ENCODE data around the gene EVI2A. TPM values are rescaled to one million over a fixed set of nuclear protein-coding genes. Genes with fewer than 3 reads are reported as not detected.
"Not testable (repeated sequence)": the region's sequence is repeated elsewhere in the genome, so short reads cannot be mapped to it uniquely, and the experiment has no call there.

EVI2A gene
- total RNA-seq, 1 donor from 2014 or later, result 20.7 TPM

DNA sequence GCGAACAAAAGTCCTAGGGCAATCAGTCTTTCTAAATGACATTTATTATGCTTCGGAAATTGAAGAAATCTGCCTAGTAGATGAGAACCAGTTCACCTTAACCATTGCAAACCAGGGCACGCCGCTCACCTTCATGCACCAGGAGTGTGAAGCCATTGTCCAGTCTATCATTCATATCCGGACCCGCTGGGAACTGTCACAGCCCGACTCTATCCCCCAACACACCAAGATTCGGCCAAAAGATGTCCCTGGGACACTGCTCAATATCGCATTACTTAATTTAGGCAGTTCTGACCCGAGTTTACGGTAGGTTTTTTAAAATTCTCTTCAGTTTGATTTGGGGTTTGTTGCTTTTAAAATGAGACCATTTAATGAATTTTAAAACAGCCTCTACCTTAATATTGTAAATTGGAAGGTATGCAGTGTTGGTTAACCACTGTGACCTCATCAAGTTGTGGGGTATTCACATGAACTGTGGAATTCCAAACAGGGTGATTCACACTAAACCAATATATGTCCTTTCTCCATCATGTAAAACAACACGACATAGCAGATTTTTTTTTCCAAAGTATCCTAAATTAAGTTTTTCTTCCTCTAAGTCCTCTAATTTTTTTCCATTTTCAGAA is 6.2 kb upstream of the EVI2A start:
- no peak overlapping the region for H3K4me3 Mint-ChIP-seq (ENCODE audit: low read depth)
- no peak for DNase-seq (ENCODE audit: low spot score)
- peaks cover 21% of the 10 kb centered on the region for H3K36me3 Mint-ChIP-seq (ENCODE audit: low read depth)
- H3K27me3 Mint-ChIP-seq (ENCODE audit: low read depth), result no peaks in the 10 kb centered on the region
- H3K4me1 Mint-ChIP-seq (ENCODE audit: low read depth), result peaks cover 33% of the 10 kb centered on the region
- no peaks in the 10 kb centered on the region for H3K9me3 Mint-ChIP-seq
- intact Hi-C loops (cut with micrococcal nuclease), result loop anchor here (10.0 kb wide), 1 partner anchor 233 kb away; the partner anchor contains the start of gene NF1
- peak overlapping the region; percentile 34 for H3K27ac Mint-ChIP-seq

DNA sequence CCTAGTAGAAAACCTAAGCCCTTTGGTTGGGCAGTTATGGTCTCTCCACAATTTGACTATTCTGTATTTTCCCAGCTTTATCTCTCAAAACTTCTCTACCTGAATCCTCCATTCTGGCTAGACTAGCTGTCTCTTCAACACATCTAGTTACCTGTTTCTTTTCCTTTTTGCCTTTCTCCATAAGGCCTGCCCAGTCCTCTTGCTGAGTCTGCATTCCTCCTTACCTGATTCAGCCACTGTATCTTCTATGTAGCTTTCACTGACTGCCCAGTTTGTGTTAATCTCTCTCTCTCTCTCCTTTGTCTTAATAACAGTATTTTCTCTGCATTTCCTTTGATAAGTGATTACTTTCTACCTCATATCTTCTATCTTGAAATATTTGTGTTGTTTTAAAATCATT is 2.1 kb upstream of the EVI2A start:
- Mint-ChIP-seq H3K36me3 (ENCODE audit: low read depth) (peaks cover 26% of the 10 kb centered on the region), H3K4me1 (ENCODE audit: low read depth) (peaks cover 30% of the 10 kb centered on the region), H3K9me3 (no peaks in the 10 kb centered on the region), H3K27me3 (ENCODE audit: low read depth) (no peaks in the 10 kb centered on the region), H3K27ac (peak overlapping the region; percentile 56), H3K4me3 (ENCODE audit: low read depth) (no peak overlapping the region)
- DNase-seq (ENCODE audit: low spot score), result no peak
- intact Hi-C loops (cut with micrococcal nuclease), result loop anchor here (10.0 kb wide), 1 partner anchor 229 kb away; the partner anchor contains the start of gene NF1

DNA sequence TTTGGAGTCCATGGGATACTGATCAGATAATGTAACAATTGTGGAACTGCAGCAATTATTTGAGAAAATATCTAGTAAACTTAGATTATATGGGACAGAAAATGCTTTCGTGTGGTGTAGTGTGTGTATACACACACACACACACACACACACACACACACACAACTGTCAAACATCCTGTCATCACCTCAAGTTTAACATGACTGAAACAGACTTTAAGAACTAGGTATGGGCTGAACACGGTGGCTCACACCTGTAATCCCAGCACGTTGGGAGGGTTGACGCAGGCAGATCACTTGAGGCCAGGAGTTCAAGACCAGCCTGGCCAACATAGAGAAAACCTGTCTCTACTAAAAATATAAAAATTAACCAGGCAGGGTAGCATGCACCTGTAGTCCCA is 544 bp upstream of the EVI2A start:
- Mint-ChIP-seq H3K36me3 (ENCODE audit: low read depth) (peaks cover 29% of the 10 kb centered on the region), H3K9me3 (no peaks in the 10 kb centered on the region), H3K4me3 (ENCODE audit: low read depth) (peak overlapping the region; percentile 83), H3K27me3 (ENCODE audit: low read depth) (no peaks in the 10 kb centered on the region), H3K27ac (peak overlapping the region; percentile 96), H3K4me1 (ENCODE audit: low read depth) (peaks cover 29% of the 10 kb centered on the region)
- no peak for DNase-seq (ENCODE audit: low spot score)
- intact Hi-C loops (cut with micrococcal nuclease), result loop anchor here (1.0 to 10.0 kb wide), 2 partner anchors 14 to 227 kb away; partner anchors contain the start of gene NF1

DNA sequence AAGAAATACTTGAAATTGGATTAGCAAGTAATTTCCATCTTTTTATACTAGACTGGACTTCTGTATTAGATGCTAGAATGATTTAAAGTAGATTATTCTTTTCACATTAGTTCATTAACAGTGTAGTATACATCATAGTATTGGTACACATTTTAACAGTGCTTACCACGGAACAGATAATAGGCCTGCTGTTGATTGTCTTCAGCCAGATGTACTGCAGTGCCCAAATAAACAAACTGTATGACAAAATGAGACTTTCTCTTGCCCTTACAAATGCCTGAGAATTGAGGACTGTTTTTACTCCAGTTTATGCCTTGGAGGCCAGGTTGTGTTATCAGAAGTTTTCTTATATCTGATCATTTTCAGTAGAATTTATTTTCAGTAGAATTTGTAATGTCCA is 631 bp downstream of the EVI2A start:
- DNase-seq (ENCODE audit: low spot score), result no peak
- peak overlapping the region; percentile 96 for H3K27ac Mint-ChIP-seq
- intact Hi-C loops (cut with micrococcal nuclease), result loop anchor here (1.0 to 10.0 kb wide), 2 partner anchors 12 to 226 kb away; partner anchors contain the start of gene NF1
- no peaks in the 10 kb centered on the region for H3K27me3 Mint-ChIP-seq (ENCODE audit: low read depth)
- H3K4me1 Mint-ChIP-seq (ENCODE audit: low read depth), result peaks cover 40% of the 10 kb centered on the region
- no peaks in the 10 kb centered on the region for H3K9me3 Mint-ChIP-seq
- H3K4me3 Mint-ChIP-seq (ENCODE audit: low read depth), result peak overlapping the region; percentile 83
- H3K36me3 Mint-ChIP-seq (ENCODE audit: low read depth), result peaks cover 32% of the 10 kb centered on the region

DNA sequence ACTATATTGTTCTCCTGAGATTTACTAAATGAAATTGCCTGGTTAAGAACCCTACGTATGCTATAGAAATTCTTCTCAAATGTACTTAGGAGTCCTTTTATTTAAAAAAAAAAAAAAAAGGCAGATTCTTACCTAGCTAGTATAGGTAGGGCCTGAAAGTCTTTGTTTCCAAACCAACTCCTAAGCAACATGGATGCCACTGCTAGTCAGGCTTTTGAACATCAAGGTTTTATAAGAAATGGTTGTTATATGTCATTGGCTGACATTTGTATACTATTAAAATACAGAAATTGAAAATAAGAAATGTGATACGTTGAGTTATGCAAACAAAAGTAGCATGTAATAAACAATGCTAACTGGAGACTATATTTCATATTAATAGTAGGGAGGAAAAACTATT is 1.2 kb downstream of the EVI2A start:
- H3K27ac Mint-ChIP-seq, result peak overlapping the region; percentile 96
- intact Hi-C loops (cut with micrococcal nuclease), result loop anchor here (10.0 kb wide), 1 partner anchor 225 kb away; the partner anchor contains the start of gene NF1
- DNase-seq (ENCODE audit: low spot score), result no peak
- H3K36me3 Mint-ChIP-seq (ENCODE audit: low read depth), result peaks cover 32% of the 10 kb centered on the region
- H3K9me3 Mint-ChIP-seq, result no peaks in the 10 kb centered on the region
- no peaks in the 10 kb centered on the region for H3K27me3 Mint-ChIP-seq (ENCODE audit: low read depth)
- peaks cover 42% of the 10 kb centered on the region for H3K4me1 Mint-ChIP-seq (ENCODE audit: low read depth)
- peak overlapping the region; percentile 83 for H3K4me3 Mint-ChIP-seq (ENCODE audit: low read depth)

DNA sequence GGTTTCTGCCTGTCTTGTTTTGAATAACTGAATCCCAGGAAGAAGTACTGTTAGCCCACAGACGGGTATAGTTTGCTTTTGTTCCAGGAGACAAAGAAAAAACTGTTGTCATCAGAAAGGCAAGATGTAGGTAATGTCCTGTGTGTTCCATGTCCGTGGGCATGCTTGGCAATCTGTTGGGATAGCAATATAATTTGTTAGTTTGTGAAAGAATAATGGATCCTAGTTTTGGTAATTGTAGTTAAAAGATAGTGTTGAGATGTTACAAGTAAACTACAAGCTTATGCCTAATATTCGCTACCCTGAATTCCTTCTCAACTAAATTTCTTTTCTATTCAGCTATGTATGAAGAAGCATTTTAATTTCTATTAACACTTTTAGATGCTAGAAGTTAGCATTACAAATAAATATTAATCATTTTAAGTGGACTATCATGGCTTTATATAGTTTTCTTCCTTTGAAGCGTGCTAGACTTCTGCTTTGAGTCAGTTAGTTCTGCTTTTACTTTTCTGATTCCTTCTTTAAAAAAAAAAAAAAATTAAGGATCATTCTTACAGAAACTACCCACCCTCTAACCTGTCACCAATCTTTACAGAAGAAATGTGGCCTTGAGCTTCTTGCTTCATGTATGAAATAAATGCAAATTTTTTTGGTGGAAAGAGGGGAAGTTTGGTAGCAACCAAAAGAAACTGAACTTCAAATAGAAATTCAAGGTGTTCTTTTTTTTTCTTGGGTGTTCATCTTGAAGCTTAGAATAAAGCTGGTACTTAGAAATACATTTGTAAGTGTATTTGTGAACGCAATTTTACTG is 2.4 kb downstream of the EVI2A start:
- Mint-ChIP-seq H3K36me3 (ENCODE audit: low read depth) (peaks cover 40% of the 10 kb centered on the region), H3K4me3 (ENCODE audit: low read depth) (peak overlapping the region; percentile 77), H3K27ac (peak overlapping the region; percentile 90), H3K4me1 (ENCODE audit: low read depth) (peaks cover 51% of the 10 kb centered on the region), H3K9me3 (no peaks in the 10 kb centered on the region), H3K27me3 (ENCODE audit: low read depth) (no peaks in the 10 kb centered on the region)
- intact Hi-C loops (cut with micrococcal nuclease), result no loop called here
- DNase-seq (ENCODE audit: low spot score), result no peak

DNA sequence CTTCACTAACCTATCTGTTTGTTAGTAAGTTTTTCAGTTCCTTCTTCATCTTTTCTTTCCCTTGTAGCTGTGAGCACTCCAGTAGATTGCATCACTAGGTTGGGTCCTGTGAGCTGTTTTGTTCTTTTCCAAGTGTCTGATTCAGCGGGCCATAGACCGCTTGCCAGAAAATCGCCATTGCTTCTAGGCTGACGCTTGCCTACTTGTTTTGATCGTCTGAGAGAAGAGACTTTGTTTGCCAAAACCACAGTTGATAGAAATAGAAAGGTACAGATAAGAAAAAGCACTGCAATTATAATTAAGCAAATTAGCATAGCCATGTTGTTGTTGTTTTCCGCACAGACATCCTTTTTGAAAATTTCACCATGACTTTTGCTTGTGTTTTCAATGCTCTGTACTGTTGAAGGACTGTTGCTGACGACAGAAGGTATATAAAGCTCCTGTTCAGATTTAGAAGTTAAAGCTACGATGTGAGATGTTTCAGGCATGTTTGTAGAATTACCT is 3.1 kb downstream of the EVI2A start:
- no peaks in the 10 kb centered on the region for H3K9me3 Mint-ChIP-seq
- peaks cover 46% of the 10 kb centered on the region for H3K4me1 Mint-ChIP-seq (ENCODE audit: low read depth)
- no peaks in the 10 kb centered on the region for H3K27me3 Mint-ChIP-seq (ENCODE audit: low read depth)
- H3K4me3 Mint-ChIP-seq (ENCODE audit: low read depth), result peak overlapping the region; percentile 77
- peak overlapping the region; percentile 90 for H3K27ac Mint-ChIP-seq
- peaks cover 40% of the 10 kb centered on the region for H3K36me3 Mint-ChIP-seq (ENCODE audit: low read depth)
- intact Hi-C loops (cut with micrococcal nuclease), result no loop called here
- DNase-seq (ENCODE audit: low spot score), result peak; percentile 39

DNA sequence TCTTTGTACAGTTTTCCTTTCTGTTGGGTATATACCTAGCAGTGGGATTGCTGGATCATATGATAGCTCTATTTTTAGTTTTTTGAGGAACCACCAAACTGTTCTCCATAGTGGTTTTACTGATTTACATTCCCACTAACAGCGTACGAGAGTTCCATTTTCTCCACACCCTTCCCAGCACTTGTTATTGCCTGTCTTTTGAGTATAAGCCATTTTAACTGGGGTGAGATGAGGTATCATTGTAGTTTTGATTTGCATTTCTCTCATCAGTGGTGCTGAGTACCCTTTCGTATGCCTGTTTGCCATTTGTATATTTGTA is 6.7 kb downstream of the EVI2A start:
- Mint-ChIP-seq H3K4me1 (ENCODE audit: low read depth) (peaks cover 49% of the 10 kb centered on the region), H3K27me3 (ENCODE audit: low read depth) (no peaks in the 10 kb centered on the region), H3K9me3 (no peaks in the 10 kb centered on the region), H3K36me3 (ENCODE audit: low read depth) (peaks cover 48% of the 10 kb centered on the region), H3K4me3 (ENCODE audit: low read depth) (peak overlapping the region; percentile 49), H3K27ac (peak overlapping the region; percentile 83)
- intact Hi-C loops (cut with micrococcal nuclease), result loop anchor here (5.0 kb wide), 3 partner anchors 178 to 492 kb away; partner anchors contain the start of gene CRLF3
- DNase-seq (ENCODE audit: low spot score), result no peak

DNA sequence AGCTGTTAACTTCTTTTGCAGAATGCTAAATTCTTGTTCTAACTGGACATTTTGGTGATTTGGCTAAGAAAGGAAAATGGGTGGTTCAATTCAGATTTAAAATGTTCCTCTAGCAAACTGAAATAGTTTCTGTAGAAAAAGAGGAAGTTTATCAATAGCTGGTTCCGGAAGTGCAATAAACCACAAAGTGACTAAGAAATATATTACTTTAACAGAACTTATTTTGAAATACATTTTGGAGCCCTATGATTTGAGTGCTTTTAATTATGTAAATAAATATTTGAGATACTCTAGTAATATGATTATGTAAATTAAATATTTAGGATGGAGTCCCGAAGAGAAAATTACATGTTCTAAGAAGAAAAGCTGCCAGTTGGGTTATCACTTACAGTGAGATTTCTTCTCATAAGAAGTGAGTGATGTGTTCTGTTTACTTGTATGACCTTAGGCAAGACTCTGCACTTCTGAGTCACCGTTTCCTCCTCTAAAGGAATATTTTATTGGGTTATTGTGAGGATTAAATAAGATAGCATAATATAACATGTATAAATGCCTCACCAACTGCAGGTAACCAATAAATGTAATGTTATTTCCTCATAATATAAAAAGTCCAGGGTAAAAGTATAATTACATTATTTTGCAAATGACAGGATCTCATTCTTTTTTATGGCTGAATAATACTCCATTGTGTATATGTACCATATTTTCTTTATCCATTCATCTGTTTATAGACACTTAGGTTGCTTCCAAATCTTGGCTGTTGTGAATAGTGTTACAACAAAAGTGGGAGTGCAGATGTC is 7.2 kb downstream of the EVI2A start, which contains the start of gene EVI2B:
Gene EVI2B (minus strand): TSS at position 73 of the 800 bp plus-strand sequence. CDS start 8,445 bp downstream, outside the sequence.
- Mint-ChIP-seq H3K36me3 (ENCODE audit: low read depth) (peaks cover 48% of the 10 kb centered on the region), H3K4me1 (ENCODE audit: low read depth) (peaks cover 51% of the 10 kb centered on the region), H3K4me3 (ENCODE audit: low read depth) (peak within 1 kb of the TSS; percentile 88), H3K27me3 (ENCODE audit: low read depth) (no peaks in the 10 kb centered on the region), H3K9me3 (no peaks in the 10 kb centered on the region), H3K27ac (peak within 1 kb of the TSS; percentile 96)
- intact Hi-C loops (cut with micrococcal nuclease), result loop anchor here (5.0 kb wide), 3 partner anchors 178 to 492 kb away; partner anchors contain the start of gene CRLF3
- no peak for DNase-seq (ENCODE audit: low spot score)

DNA sequence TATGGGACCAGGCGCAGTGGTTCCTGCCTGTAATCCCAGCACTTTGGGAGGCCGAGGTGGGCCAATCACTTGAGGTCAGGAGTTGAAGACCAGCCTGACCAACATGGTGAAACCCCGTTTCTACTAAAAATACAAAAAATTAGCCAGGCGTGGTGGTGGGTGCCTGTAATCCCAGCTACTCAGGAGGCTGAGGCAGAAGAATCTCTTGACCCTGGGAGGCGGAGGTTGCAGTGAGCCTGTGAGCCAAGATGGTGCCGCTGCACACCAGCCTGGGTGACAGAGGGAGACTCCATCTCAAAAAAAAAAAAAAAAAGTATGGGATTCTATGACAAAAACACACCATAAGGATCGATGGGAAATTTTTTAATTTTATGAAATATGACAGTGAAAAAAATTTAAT is 9.2 kb downstream of the EVI2A start:
- DNase-seq (ENCODE audit: low spot score); H3K9me3 Mint-ChIP-seq; H3K27me3 Mint-ChIP-seq (ENCODE audit: low read depth): not testable (repeated sequence)
- intact Hi-C loops (cut with micrococcal nuclease), result loop anchor here (5.0 kb wide), 3 partner anchors 180 to 490 kb away; partner anchors contain the start of gene CRLF3
- Mint-ChIP-seq H3K4me3 (ENCODE audit: low read depth) (peak overlapping the region; percentile 86), H3K36me3 (ENCODE audit: low read depth) (peaks cover 39% of the 10 kb centered on the region), H3K27ac (peak overlapping the region; percentile 91), H3K4me1 (ENCODE audit: low read depth) (peaks cover 58% of the 10 kb centered on the region)

DNA sequence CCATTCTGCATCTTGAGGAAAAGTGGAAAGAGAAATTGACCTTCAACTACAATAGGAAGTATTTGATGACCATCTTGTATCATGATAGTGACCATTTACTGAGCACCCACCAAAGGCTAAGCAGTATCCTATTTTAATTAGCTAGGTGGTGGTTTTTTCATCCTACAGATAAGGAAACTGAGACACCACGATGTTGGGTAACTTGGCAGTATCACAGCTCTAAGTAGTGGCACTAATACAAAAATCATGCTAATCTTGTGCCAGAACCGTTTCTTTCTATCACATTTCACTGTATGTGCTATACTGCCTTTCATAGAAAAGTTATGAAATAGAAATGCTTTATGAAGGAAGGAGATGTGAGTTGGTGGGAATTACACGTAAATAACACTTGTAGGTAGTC is 9.9 kb downstream of the EVI2A start:
- peaks cover 56% of the 10 kb centered on the region for H3K4me1 Mint-ChIP-seq (ENCODE audit: low read depth)
- no peak for DNase-seq (ENCODE audit: low spot score)
- H3K4me3 Mint-ChIP-seq (ENCODE audit: low read depth), result peak overlapping the region; percentile 86
- H3K27ac Mint-ChIP-seq, result peak overlapping the region; percentile 91
- intact Hi-C loops (cut with micrococcal nuclease), result loop anchor here (5.0 kb wide), 3 partner anchors 181 to 489 kb away; partner anchors contain the start of gene CRLF3
- H3K36me3 Mint-ChIP-seq (ENCODE audit: low read depth), result peaks cover 36% of the 10 kb centered on the region
- H3K9me3 Mint-ChIP-seq, result no peaks in the 10 kb centered on the region
- H3K27me3 Mint-ChIP-seq (ENCODE audit: low read depth), result no peaks in the 10 kb centered on the region

DNA sequence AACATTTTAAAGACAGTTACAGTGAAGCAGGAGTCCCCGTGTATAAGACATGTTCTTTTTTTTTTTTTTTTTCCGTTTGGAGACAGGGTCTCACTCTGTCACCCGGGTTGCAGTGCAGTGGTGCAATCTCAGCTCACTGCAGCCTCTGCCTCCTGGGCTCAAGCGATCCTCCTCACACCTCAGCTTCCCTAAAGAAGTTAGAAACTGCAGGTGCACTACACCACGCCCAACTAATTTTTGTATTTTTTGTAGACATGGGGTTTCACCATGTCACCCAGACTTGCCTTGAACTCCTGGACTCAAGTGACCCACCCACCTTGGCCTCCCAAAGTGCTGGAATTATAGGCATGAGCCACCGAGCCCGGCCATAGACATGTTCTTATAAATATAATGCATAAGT is 10.5 kb downstream of the EVI2A start:
- peaks cover 56% of the 10 kb centered on the region for H3K4me1 Mint-ChIP-seq (ENCODE audit: low read depth)
- DNase-seq (ENCODE audit: low spot score), result no peak
- H3K4me3 Mint-ChIP-seq (ENCODE audit: low read depth), result peak overlapping the region; percentile 86
- no peaks in the 10 kb centered on the region for H3K27me3 Mint-ChIP-seq (ENCODE audit: low read depth)
- no peaks in the 10 kb centered on the region for H3K9me3 Mint-ChIP-seq
- H3K27ac Mint-ChIP-seq, result peak overlapping the region; percentile 91
- H3K36me3 Mint-ChIP-seq (ENCODE audit: low read depth), result peaks cover 36% of the 10 kb centered on the region
- intact Hi-C loops (cut with micrococcal nuclease), result loop anchor here (5.0 kb wide), 3 partner anchors 181 to 489 kb away; partner anchors contain the start of gene CRLF3

All from activated T-helper 2 cell treated with anti-CD3 and anti-CD28 coated beads, Interferon-gamma antibody, Interleukin-2, Interleukin-4, amounts not matched to agents 10 μg/mL and 5 μg/mL and 100 μg/mL, durations not matched to agents 14 hours and 24 hours and 36 hours (primary cell).